HPDE6-E6E7 (cell line): ENCODE results near the gene COPZ1.
"Not testable (repeated sequence)": the region's sequence is repeated elsewhere in the genome, so short reads cannot be mapped to it uniquely, and the experiment has no call there.

Experiments
- DNase-seq: peaks from one replicate; pipeline ENCODE4 v3.0.0; 2011; ENCODE audit warnings: missing footprints; ENCODE audit errors: extremely low spot score

The COPZ1 gene

GRCh38 chr12:54331461-54331860 is 6.5 kb downstream of the COPZ1 start:
- DNase-seq: no peak

GRCh38 chr12:54333420-54334034 is 8.6 kb downstream of the COPZ1 start:
- DNase-seq: no peak

GRCh38 chr12:54337280-54337842 is 12.4 kb downstream of the COPZ1 start:
- no peak for DNase-seq

- no peak for DNase-seq
These were observed 13.1 kb downstream of the COPZ1 start for GRCh38 chr12:54337854-54338650.

GRCh38 chr12:54338698-54339296 is 13.9 kb downstream of the COPZ1 start:
- no peak for DNase-seq

GRCh38 chr12:54340846-54341245 is 15.9 kb downstream of the COPZ1 start:
- DNase-seq: no peak

GRCh38 chr12:54341378-54342300 is 16.7 kb downstream of the COPZ1 start:
- no peak for DNase-seq

GRCh38 chr12:54349036-54349435 is 24.1 kb downstream of the COPZ1 start:
- no peak for DNase-seq

GRCh38 chr12:54349679-54350078 is 24.7 kb downstream of the COPZ1 start:
- DNase-seq: no peak

GRCh38 chr12:54350743-54351142 is 25.8 kb downstream of the COPZ1 start:
- no peak for DNase-seq

GRCh38 chr12:54351341-54351740 is 26.4 kb downstream of the COPZ1 start:
- DNase-seq: no peak

- DNase-seq: no peak
These were observed 27.1 kb downstream of the COPZ1 start for GRCh38 chr12:54352022-54352531.

GRCh38 chr12:54352891-54353874 is 28.3 kb downstream of the COPZ1 start:
- no peak for DNase-seq

- DNase-seq: not testable (repeated sequence)
These were observed 29.3 kb downstream of the COPZ1 start for GRCh38 chr12:54354271-54354670.

- DNase-seq: no peak
These were observed 30.3 kb downstream of the COPZ1 start for GRCh38 chr12:54355104-54355815.

- DNase-seq: no peak
These were observed 31.3 kb downstream of the COPZ1 start for GRCh38 chr12:54356228-54356627.

GRCh38 chr12:54356951-54357356 is 32.0 kb downstream of the COPZ1 start:
- no peak for DNase-seq

GRCh38 chr12:54357506-54358190 is 32.7 kb downstream of the COPZ1 start:
- no peak for DNase-seq
